Thoracic aorta (tissue), 2 donors: ENCODE measurements around the gene APP. TPM values are rescaled to one million over a fixed set of nuclear protein-coding genes. Genes with fewer than 3 reads are reported as not detected.

ENCODE experiments used
- ATAC-seq: fragments of 150-250 bp; one replicate; pipeline ENCODE4 v1.8.0; 2017; ENCODE audit warnings: low read depth; ENCODE audit not compliant: insufficient number of reproducible peaks, low FRiP score
- DNase-seq: peaks from one replicate; pipeline ENCODE4 v3.0.0-alpha.2; 2020; ENCODE audit warnings: low spot score
- H3K27ac ChIP-seq, 2 donors: fragments of 200-600 bp; sonication (generic); 1 replicate in 1 of 2; 2 replicates in 1 of 2; pipeline ENCODE4 v1.5.1; 2016; ENCODE audit warnings: mild to moderate bottlenecking in 2 of 2, moderate library complexity in 2 of 2
- H3K27me3 ChIP-seq: fragments of 200-600 bp; sonication (generic); replicated peaks from 2 replicates; pipeline ENCODE4 v1.6.0; 2016; ENCODE audit warnings: mild to moderate bottlenecking; ENCODE audit not compliant: insufficient read depth
- H3K36me3 ChIP-seq: fragments of 200-600 bp; sonication (generic); one replicate; pipeline ENCODE4 v1.5.1; 2016
- H3K4me1 ChIP-seq, 2 donors: fragments of 200-600 bp; sonication (generic); 1 replicate in 1 of 2; 2 replicates in 1 of 2; pipeline versions ENCODE4 v1.5.1 to v1.6.0; 2016; ENCODE audit warnings: low read depth in 2 of 2, mild to moderate bottlenecking in 1 of 2; ENCODE audit not compliant: control insufficient read depth in 1 of 2
- H3K4me3 ChIP-seq: fragments of 200-600 bp; sonication (generic); 2 replicates; pipeline ENCODE4 v1.5.1; 2016; ENCODE audit warnings: mild to moderate bottlenecking
- H3K9me3 ChIP-seq: fragments of 200-600 bp; sonication (generic); 2 replicates; pipeline ENCODE4 v1.5.1; 2016
- CTCF ChIP-seq: fragments of 200-600 bp; sonication (generic); IDR thresholded peaks from one replicate; pipeline ENCODE4 v1.5.1; 2019; ENCODE audit warnings: antibody characterized with exemption
- total RNA-seq, 2 donors: library from RNA; depleted of rRNA; stranded (reverse); fragments of >200 nt; gene quantifications; one replicate each; pipeline versions ENCODE4 v1.1.0 to v1.2.3, GENCODE V29; 2016

The APP gene
- total RNA-seq, 2 donors from 2014 or later = 342 to 468 TPM

DNA sequence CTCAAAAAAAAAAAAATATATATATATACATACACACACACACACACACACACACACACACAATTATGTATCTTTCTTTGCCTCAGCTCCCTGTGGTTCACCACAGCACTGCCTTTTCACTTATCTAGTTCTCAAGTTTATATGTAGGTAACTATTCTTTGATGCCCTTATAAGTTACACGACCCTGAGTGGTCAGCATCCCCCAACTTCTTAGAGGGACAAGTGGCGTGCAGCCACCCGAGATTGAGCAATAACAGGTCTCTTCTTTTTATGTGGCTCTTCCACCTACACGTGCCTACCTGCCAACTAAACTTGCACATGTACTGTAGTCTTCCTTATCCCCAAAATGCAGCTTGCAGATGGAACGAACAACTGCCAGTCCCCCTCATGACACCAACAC is 315.0 kb downstream of the APP start:
- H3K4me3 ChIP-seq = no peak overlapping the region
- H3K9me3 ChIP-seq = no peaks in the 10 kb centered on the region
- H3K27ac ChIP-seq = no peak overlapping the region
- no peaks in the 10 kb centered on the region for H3K36me3 ChIP-seq
- no peaks in the 10 kb centered on the region for H3K27me3 ChIP-seq
- H3K4me1 ChIP-seq = peaks cover 4 to 14% of the 10 kb centered on the region in 2 donors
- no peak for TF ChIP-seq CTCF
- no peak for DNase-seq
- no peak for ATAC-seq

DNA sequence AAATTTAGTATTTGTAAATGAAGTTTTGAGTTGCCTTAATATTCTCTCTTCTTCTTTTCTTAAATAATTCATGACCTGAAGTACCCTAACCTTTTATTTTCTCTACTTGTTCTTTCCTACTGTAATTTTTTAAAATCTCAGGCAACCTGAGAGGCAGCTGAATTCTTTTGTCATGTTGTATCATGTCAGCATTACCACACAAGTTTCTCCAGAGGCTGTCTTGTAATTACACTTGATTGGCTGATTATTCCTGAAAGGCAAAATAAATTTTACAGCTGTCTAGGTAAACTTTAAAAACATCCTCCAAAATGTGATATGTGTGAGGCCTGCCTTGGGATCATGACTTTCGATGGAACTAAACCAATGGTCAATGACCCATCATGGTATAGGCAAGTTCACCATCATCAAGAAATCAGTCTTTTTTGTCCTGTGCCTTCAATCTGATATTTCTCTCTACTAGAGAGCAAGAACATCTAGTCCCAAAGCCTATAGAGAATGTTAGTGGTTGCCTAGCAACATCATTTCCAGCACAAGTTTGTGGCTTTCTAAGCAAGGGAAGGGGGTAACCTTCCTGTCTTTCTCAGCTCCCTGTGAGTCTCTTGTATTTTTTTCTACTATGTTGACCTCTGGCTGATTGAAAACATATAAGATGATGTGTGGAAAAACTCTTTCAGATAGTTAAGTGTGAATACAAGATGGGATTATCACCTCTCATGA is 320.3 kb downstream of the APP start:
- Histone ChIP-seq H3K9me3 (no peaks in the 10 kb centered on the region), H3K27me3 (no peaks in the 10 kb centered on the region), H3K27ac (no peak overlapping the region), H3K4me1 (no peaks in the 10 kb centered on the region), H3K4me3 (no peak overlapping the region), H3K36me3 (no peaks in the 10 kb centered on the region)
- ATAC-seq = no peak
- DNase-seq = no peak
- TF ChIP-seq CTCF = no peak

DNA sequence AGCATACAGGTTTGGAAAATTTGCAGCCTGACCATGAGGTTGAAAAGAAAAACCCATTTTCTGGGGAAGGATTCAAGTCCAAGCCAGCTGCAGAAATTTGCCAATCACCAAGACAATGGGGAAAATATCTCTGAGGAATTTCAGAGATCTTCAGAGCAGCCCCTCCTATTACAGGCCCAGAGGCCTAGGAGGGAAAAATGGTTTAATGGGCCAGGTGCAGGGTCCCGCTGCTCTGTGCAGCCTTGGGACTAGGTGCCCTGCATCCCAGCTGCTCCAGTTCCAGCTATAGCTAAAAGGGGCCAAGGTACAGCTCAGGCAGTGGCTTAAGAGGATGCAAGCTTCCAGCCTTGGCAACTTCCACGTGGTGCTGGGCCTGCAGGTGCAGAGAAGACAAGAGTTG is 322.3 kb downstream of the APP start:
- Histone ChIP-seq H3K4me1 (no peaks in the 10 kb centered on the region), H3K27me3 (no peaks in the 10 kb centered on the region), H3K9me3 (no peaks in the 10 kb centered on the region), H3K27ac (no peak overlapping the region), H3K36me3 (no peaks in the 10 kb centered on the region), H3K4me3 (no peak overlapping the region)
- no peak for TF ChIP-seq CTCF
- DNase-seq (no peak), ATAC-seq (no peak)

- ATAC-seq (no peak), DNase-seq (no peak)
- TF ChIP-seq CTCF = no peak
- no peak overlapping the region for H3K4me3 ChIP-seq
- no peaks in the 10 kb centered on the region for H3K9me3 ChIP-seq
- H3K36me3 ChIP-seq = no peaks in the 10 kb centered on the region
- no peaks in the 10 kb centered on the region for H3K27me3 ChIP-seq
- no peaks in the 10 kb centered on the region for H3K4me1 ChIP-seq
- no peak overlapping the region for H3K27ac ChIP-seq
Measured at GRCh38 chr21:25845729-25846256, 324.8 kb downstream of the APP start.

DNA sequence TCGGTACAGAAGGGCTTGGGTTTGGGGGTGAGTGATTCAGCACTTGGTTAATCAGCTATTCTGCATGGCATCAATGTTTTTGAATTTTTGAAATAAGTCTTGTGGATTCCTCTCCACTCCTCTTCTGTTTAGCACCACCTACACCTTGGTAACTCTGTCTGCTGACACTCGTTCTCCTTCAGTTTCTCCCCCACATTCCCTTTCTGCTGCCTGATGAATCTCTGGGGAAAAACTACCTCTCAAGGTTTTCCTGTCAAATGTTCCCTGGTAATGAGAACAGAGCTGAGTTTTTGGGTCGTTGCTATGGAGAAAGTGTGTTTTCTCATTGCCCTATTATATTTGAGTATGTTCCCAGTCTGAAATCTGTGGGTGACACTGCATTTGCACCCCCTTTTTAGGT is 327.6 kb downstream of the APP start:
- DNase-seq (no peak), ATAC-seq (no peak)
- no peaks in the 10 kb centered on the region for H3K36me3 ChIP-seq
- H3K27me3 ChIP-seq = no peaks in the 10 kb centered on the region
- H3K9me3 ChIP-seq = no peaks in the 10 kb centered on the region
- H3K27ac ChIP-seq = no peak overlapping the region
- no peak for TF ChIP-seq CTCF
- no peak overlapping the region for H3K4me3 ChIP-seq
- no peaks in the 10 kb centered on the region for H3K4me1 ChIP-seq
